Inflammatory macrophage treated with lipopolysaccharide for 4 hours (primary cell): ENCODE data around the gene PRICKLE1.
A peak's percentile ranks its signal among the peaks of the same experiment; 100 is the strongest.
"Not testable (repeated sequence)": the region's sequence is repeated elsewhere in the genome, so short reads cannot be mapped to it uniquely, and the experiment has no call there.

Source experiments
- DNase-seq: peaks from one replicate; pipeline ENCODE4 v3.0.0-alpha.2; 2020

PRICKLE1 gene

GRCh38 chr12:42552822-42553221 lies 36.7 kb downstream of the PRICKLE1 start:
- DNase-seq: no peak

GRCh38 chr12:42550800-42551199 lies 38.7 kb downstream of the PRICKLE1 start:
- DNase-seq: no peak

- DNase-seq: peak; percentile 8
These were observed 42.8 kb downstream of the PRICKLE1 start for GRCh38 chr12:42546709-42547108.

DNA sequence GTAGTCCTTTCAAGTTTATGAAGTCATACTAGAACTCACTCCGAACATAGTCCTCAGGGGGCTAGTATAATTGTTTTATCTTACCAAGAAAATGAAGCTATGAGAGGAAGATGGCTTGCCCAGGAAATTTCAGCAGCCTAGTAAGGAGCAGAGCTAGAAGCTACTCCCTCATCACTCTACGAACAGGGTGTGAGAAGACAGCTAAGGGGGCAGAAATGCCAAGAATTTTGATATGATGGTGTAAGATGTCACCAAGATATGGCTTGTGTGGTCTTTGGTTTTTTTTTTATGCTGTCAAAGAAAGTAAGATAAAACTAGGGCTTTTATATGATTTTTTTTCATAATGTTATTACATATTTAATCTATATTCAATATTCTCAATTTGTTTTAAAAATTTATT lies 47.6 kb downstream of the PRICKLE1 start:
- no peak for DNase-seq

DNA sequence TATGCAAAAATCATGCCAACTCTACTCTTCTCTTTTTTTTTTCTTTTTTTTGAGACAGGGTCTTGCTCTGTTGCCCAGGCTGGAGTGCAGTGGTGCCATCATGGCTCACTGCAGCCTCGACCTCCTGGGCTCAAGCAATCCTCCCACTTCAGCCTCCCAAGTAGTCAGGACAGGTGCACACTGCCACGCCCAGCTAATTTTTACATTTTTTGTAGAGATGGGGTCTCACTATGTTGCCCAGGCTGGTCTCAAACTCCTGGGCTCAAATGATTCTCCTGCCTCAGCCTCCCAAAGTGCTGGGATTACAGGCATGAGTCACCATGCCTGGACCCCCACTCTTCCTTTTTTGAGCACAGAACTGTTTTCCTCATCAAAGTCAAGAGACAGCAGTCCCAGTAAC lies 48.2 kb downstream of the PRICKLE1 start:
- DNase-seq: not testable (repeated sequence)

GRCh38 chr12:42539696-42540095 lies 49.9 kb downstream of the PRICKLE1 start:
- no peak for DNase-seq

GRCh38 chr12:42538203-42538602 lies 51.3 kb downstream of the PRICKLE1 start:
- no peak for DNase-seq

DNA sequence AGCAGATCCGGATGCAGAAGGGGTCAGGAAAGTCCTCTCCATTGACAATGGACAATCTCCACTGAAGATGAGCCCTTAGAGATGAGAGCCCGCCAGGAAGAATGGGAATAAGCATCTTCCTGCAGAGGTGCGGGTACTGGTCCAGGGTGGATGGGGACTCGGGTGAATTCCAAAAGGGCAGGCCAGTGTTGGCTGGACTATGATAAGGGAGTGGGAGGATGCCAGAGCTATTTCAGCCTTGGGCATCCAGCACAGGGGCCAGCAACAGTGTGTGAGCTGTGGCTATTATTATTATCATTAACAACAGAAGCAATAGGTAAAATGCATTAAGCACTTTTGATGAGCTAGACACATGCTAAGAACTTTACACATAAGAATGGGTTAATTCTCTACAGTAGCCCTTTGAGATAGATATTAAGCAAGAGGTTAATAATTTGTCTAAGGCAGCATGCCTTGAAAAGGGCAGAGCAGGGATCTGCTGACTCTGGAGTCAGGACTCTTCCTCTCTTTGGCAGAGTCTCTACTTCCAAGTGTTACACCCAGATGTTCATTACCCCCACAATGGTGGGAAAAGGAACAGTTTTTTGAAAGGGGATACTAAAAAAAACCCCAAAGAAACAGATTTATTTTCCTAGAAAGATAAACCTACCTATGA lies 55.2 kb downstream of the PRICKLE1 start:
- no peak for DNase-seq

DNA sequence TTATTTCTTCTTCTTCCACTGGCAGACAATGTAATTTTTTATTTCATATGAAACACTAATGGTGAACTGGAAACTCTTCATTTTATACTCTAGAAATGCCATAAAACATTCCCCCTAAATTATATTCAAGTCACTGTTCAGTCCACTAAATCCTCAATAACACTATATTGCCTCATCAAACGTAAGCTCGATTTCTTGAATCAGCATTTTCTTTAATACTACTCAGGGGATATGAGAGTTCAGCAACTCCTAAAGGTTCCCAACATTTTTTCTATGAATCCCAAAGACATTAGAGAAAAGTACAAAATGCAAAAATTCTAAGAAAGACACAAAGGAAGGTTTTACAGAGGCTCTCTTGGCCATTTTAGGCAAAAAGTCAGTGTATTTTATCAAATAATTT lies 59.3 kb downstream of the PRICKLE1 start:
- DNase-seq: no peak

- DNase-seq: peak; percentile 32
These were observed 64.1 kb downstream of the PRICKLE1 start for GRCh38 chr12:42525444-42525843.

DNA sequence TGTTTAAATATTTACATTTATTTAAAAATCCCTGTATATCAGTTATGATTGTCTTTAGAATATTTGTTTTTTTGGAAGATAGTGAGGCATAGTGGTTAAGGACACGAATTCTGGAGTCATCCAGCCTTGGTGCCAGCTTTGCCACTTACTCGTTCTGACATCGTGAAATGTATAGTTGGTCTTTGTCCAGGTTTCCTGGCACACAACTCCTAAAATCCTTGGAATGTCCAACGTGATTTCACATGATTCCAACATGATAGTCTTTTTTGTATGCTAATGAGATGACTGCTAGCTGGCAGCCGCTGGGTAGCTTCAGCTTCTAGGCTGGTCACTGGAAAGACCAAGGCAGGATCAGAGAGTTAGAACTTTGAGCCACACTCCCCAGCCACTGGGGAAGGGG lies 64.8 kb downstream of the PRICKLE1 start:
- no peak for DNase-seq

DNA sequence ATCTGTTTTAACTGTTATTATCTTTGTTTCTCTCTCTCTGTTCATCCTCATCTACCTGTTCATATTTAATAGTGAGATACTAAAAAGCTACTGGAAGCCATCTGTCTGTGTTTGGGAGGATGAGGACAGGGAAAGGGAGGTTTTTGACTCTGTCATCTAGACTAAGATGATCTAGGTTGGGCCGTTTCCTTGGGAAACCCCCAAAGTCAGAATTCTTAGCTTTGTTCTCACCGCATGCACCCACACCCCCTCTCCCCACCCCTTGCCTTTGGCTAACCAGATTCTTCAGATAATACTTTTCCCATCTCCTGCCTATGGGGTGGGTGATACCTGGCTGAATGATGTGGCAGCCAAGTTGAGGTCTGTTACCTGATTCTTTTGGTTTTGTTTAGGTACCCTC lies 73.0 kb downstream of the PRICKLE1 start:
- DNase-seq: no peak

GRCh38 chr12:42511656-42512055 lies 77.9 kb downstream of the PRICKLE1 start:
- no peak for DNase-seq

DNA sequence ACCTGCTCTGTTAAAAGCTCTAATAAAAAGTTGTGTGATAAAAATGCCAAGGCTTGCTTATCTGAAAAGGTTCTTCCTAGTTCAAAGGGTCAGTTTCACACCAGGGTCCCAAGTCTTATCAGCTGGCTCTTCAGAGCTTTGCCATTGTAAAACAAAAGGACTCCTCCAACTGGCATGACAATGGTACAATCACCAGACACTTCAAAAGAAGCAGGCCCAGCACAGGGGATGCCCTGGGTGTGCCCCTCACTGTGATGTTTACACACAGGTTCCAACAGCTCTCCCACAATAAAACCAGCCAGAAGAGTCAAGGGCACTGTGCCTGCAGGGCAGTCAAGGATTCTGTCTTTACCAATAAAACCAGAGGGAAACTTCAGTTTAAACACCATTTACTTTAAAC lies 78.7 kb downstream of the PRICKLE1 start:
- DNase-seq: no peak

- DNase-seq: no peak
These were observed 80.6 kb downstream of the PRICKLE1 start for GRCh38 chr12:42508913-42509460.

DNA sequence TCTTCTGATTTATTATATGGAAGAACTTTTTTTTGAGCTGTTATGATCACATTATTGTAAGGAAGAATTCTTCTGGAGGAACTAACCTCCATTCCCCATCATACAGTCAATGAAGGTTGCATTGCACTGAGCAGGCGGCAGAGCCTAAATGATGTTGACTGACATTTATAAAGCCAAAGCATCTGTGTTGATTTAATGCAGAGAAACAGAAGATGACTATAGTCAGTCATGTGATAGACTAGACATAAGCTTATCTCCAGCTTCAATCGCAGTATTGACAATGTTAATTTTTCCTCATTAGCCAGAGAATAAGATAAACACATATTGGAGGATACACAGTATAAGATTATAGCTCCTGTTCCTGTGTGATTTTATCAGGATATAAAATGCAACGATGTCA lies 82.0 kb downstream of the PRICKLE1 start:
- no peak for DNase-seq

GRCh38 chr12:42507081-42507480 lies 82.5 kb downstream of the PRICKLE1 start:
- no peak for DNase-seq

- DNase-seq: no peak
These were observed 85.5 kb downstream of the PRICKLE1 start for GRCh38 chr12:42504049-42504448.

DNA sequence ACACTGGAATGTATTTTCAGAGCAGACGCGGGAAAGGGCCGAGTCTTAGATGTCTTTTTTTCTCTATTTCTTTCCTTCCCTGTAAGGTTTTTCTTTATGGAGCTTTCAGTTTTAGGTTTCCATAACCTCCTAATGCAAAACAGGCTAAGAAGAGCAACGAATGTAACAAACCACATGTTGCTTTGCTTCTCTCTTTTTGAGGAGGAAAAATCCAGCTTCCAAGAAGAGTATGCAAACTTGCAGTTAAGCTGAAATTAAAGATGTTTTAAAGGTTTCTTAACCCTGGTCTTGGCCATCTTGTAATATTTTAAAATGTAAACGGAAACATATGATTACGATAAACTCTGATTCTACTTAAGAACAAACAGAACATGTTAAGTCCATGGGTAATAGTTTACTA lies 86.9 kb downstream of the PRICKLE1 start:
- no peak for DNase-seq

GRCh38 chr12:42498549-42499247 lies 90.8 kb downstream of the PRICKLE1 start:
- no peak for DNase-seq

- no peak for DNase-seq
These were observed 92.7 kb downstream of the PRICKLE1 start for GRCh38 chr12:42496886-42497285.

- DNase-seq: no peak
These were observed 94.3 kb downstream of the PRICKLE1 start for GRCh38 chr12:42495244-42495643.

GRCh38 chr12:42492267-42492666 lies 97.3 kb downstream of the PRICKLE1 start:
- no peak for DNase-seq

DNA sequence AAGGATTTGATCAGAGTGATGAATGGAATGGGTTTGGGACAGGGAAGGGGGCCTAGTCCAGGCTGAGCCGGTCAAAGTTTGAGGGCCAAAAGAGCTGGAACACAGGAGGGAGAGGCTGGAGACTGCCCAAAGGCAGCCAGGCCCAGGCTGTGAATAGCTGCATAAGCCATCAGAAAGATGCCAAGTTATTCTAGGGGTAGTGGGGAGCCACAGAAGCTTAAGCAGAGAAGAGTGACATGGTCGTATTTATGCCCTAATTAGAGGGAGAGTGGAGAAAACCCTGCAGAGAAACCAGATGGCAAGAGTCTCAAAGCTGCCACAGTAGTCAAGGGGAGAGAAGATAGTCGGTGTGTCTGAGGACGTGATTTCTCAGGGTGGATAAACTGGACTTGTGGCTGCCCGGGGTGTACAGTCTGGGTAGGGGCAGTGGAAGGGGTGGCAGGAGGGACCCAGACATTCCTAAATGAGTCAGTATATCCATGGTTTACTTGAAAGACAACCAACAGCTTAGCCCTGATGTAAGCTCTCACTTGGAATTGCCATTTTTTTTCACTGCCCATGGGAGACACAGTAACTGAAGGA lies 99.2 kb downstream of the PRICKLE1 start:
- no peak for DNase-seq
